GM12878 (cell line): Measurements from ENCODE around the gene TAGLN. TPM values are rescaled to one million over a fixed set of nuclear protein-coding genes. Genes with fewer than 3 reads are reported as not detected.

Experiments used
- E2F8 ChIP-seq: fragments of 450-650 bp; IDR thresholded peaks from 2 replicates; pipeline ENCODE4 v1.6.1; 2018; ENCODE audit warnings: mild to moderate bottlenecking, low read depth, moderate library complexity; ENCODE audit not compliant: partially characterized antibody
- GABPA ChIP-seq: IDR thresholded peaks from 2 replicates; pipeline ENCODE4 v1.6.1; 2014; ENCODE audit warnings: antibody characterized with exemption, low read depth, mild to moderate bottlenecking, inconsistent platforms
- KAT2A ChIP-seq: conservative IDR thresholded peaks from 2 replicates; pipeline ENCODE4 v1.6.1; 2011; ENCODE audit warnings: low read depth, low read length; ENCODE audit not compliant: control insufficient read depth
- MTA3 ChIP-seq: IDR thresholded peaks from 2 replicates; pipeline ENCODE4 v1.6.1; 2012; ENCODE audit warnings: low read length, inconsistent platforms, borderline replicate concordance
- MYB ChIP-seq: fragments of 150-350 bp; IDR thresholded peaks from 2 replicates; pipeline ENCODE4 v1.6.1; 2014; ENCODE audit warnings: mild to moderate bottlenecking, low read depth, low read length, borderline replicate concordance
- PKNOX1 ChIP-seq: fragments of 450-650 bp; IDR thresholded peaks from 2 replicates; pipeline ENCODE4 v1.6.1; 2016; ENCODE audit warnings: mild to moderate bottlenecking
- POLR2AphosphoS2 ChIP-seq: IDR thresholded peaks from 2 replicates; pipeline ENCODE4 v1.6.1; 2011; ENCODE audit warnings: low read depth, mild to moderate bottlenecking, low read length, improper control_type of control experiment, moderate library complexity
- POLR2AphosphoS5 ChIP-seq: IDR thresholded peaks from 2 replicates; pipeline ENCODE4 v1.6.1; 2011; ENCODE audit warnings: mild to moderate bottlenecking, low read length, inconsistent platforms
- SIN3A ChIP-seq: IDR thresholded peaks from 2 replicates; pipeline ENCODE4 v1.6.1; 2012; ENCODE audit warnings: low read depth, low read length, improper control_type of control experiment
- SMC3 ChIP-seq: IDR thresholded peaks from 2 replicates; pipeline ENCODE4 v1.6.1; 2011; ENCODE audit warnings: low read length, improper control_type of control experiment, borderline replicate concordance
- SUPT20H ChIP-seq: IDR thresholded peaks from 2 replicates; pipeline ENCODE4 v1.6.1; 2011; ENCODE audit warnings: low read depth, mild to moderate bottlenecking, low read length, moderate library complexity, borderline replicate concordance; ENCODE audit not compliant: control insufficient read depth
- SUZ12 ChIP-seq: fragments of 200-600 bp; sonication (generic); IDR thresholded peaks from one replicate; pipeline ENCODE4 v1.6.1; 2018; ENCODE audit warnings: antibody characterized with exemption, mild to moderate bottlenecking; ENCODE audit not compliant: unreplicated experiment
- YBX1 ChIP-seq: fragments of 450-650 bp; IDR thresholded peaks from 2 replicates; pipeline ENCODE4 v1.6.1; 2016; ENCODE audit warnings: antibody characterized with exemption
- ZZZ3 ChIP-seq: IDR thresholded peaks from 2 replicates; pipeline ENCODE4 v1.6.1; 2011; ENCODE audit warnings: low read depth; ENCODE audit not compliant: control insufficient read depth, insufficient read length
- polyA plus RNA-seq, 11 experiments: library from polyadenylated mRNA; depleted of rRNA in 4 of 11; unstranded in 6 of 11; stranded (reverse) in 5 of 11; fragments of >200 nt; fragmentation: Nextera tagmentation in 4 of 11; fragmentation: Illumina TruSeq in 1 of 11; extraction: Ambion mirVana in 4 of 11; extraction: Trizol in 1 of 11; gene quantifications; 1 replicate in 1 of 11; 2 replicates in 10 of 11; pipeline versions ENCODE4 v1.2.1 to v1.2.3, GENCODE V29; 2011 to 2016; ENCODE audit warnings: inconsistent platforms in 2 of 11, missing spikeins in 2 of 11, low read depth in 1 of 11
- total RNA-seq, 4 experiments: library from RNA; depleted of rRNA in 3 of 4; stranded (reverse); fragments of >200 nt in 3 of 4; fragmentation: Illumina TruSeq in 1 of 4; extraction: Trizol in 1 of 4; gene quantifications; 2 replicates each; pipeline versions ENCODE4 v1.2.1 to v1.2.3, GENCODE V29; 2013 to 2021
- TF ChIP-seq, protein P1 (sequence below): fragments of 450-650 bp; IDR thresholded peaks from 2 replicates; pipeline ENCODE4 v1.6.1; 2017; ENCODE audit warnings: mild to moderate bottlenecking, moderate library complexity

Gene TAGLN
- total and polyA plus RNA-seq, 10 of the 15 experiments (the other 5 are each of a cell fraction or from before 2014, with no cell fraction given) = 0.26 to 4.6 (median 1.7) TPM

DNA sequence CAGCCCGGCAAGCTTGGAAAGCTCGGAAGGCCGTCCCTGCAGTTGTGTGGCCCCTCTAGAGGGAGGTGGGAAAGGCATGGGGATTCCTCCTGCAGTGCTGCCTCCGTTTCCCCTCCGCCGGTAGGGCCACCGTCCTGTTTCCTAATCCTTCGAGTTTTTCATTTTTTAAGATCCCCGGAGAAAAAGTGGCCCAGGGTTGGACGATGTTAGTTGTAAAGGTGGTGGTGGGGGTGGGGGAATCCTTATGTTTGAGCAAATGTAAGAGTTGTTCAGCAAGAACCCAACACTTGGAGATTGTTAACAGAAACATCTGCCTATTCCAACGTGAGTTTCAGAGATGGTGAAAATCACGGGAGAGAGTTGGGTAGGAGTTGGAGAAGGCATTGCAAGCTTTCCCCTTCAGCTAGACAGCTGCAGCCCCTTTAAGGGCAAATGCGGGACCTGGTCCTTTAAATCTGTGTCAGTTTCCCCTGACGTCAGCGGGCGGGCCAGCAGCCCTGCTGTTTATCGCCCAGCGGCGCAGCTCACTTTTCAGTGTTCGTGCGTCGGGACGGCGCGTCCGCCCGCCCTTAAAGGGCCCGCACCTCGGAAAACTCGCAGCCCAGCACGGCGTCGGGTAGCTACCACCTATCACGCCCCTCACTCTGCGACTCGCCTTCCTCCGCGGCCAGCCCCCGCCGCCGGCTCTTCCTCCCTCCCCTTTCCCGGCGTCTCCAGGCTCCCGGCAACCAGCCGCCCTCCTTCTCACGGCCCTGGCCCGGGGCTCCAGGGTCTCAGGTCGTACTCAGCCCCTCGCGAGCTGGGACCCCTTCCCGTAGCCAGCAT lies 20.7 kb upstream of the TAGLN start, which contains the start of gene SIDT2 (continued):
- TF ChIP-seq E2F8 (no peak), ZZZ3 (no peak), MYB (no peak; the same call in 1 of the 2 replicates), POLR2AphosphoS5 (peak; percentile 79), YBX1 (no peak), SMC3 (no peak), SUPT20H (no peak), SUZ12 (no peak), KAT2A (no peak), SIN3A (peak; percentile 84), PKNOX1 (peak; percentile 54; the same call in 1 of the 2 replicates), MTA3 (no peak), GABPA (no peak), POLR2AphosphoS2 (peak; percentile 32; the same call in 1 of the 2 replicates)
- TF ChIP-seq, protein P1, sequence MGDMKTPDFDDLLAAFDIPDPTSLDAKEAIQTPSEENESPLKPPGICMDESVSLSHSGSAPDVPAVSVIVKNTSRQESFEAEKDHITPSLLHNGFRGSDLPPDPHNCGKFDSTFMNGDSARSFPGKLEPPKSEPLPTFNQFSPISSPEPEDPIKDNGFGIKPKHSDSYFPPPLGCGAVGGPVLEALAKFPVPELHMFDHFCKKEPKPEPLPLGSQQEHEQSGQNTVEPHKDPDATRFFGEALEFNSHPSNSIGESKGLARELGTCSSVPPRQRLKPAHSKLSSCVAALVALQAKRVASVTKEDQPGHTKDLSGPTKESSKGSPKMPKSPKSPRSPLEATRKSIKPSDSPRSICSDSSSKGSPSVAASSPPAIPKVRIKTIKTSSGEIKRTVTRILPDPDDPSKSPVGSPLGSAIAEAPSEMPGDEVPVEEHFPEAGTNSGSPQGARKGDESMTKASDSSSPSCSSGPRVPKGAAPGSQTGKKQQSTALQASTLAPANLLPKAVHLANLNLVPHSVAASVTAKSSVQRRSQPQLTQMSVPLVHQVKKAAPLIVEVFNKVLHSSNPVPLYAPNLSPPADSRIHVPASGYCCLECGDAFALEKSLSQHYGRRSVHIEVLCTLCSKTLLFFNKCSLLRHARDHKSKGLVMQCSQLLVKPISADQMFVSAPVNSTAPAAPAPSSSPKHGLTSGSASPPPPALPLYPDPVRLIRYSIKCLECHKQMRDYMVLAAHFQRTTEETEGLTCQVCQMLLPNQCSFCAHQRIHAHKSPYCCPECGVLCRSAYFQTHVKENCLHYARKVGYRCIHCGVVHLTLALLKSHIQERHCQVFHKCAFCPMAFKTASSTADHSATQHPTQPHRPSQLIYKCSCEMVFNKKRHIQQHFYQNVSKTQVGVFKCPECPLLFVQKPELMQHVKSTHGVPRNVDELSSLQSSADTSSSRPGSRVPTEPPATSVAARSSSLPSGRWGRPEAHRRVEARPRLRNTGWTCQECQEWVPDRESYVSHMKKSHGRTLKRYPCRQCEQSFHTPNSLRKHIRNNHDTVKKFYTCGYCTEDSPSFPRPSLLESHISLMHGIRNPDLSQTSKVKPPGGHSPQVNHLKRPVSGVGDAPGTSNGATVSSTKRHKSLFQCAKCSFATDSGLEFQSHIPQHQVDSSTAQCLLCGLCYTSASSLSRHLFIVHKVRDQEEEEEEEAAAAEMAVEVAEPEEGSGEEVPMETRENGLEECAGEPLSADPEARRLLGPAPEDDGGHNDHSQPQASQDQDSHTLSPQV = no peak
